Adrenal gland (tissue), 12 donors: ENCODE results near the gene SPIRE1. TPM values are rescaled to one million over a fixed set of nuclear protein-coding genes. Genes with fewer than 3 reads are reported as not detected.

Source experiments
- DNase-seq, 7 donors: peaks; one replicate each; pipeline ENCODE4 v3.0.0-alpha.2; 2019 to 2020
- H3K27ac ChIP-seq, 5 donors: fragments of 200-600 bp; sonication (generic) in 4 of 5; 1 replicate in 3 of 5; 2 replicates in 2 of 5; pipeline versions ENCODE4 v1.5.1 to v1.8.0; 2016 to 2020; ENCODE audit warnings: mild to moderate bottlenecking in 1 of 5
- H3K27me3 ChIP-seq: fragments of 200-600 bp; 2 replicates; pipeline ENCODE4 v1.8.0; 2021
- H3K36me3 ChIP-seq, 2 donors: fragments of 200-600 bp; replicated peaks in 1 of 2; 1 replicate in 1 of 2; 2 replicates in 1 of 2; pipeline versions ENCODE4 v1.5.1 to v1.8.0; 2018 to 2022
- H3K4me1 ChIP-seq, 2 donors: fragments of 200-600 bp; replicated peaks in 1 of 2; 1 replicate in 1 of 2; 2 replicates in 1 of 2; pipeline versions ENCODE4 v1.5.1 to v1.8.0; 2018 to 2021
- H3K4me3 ChIP-seq, 4 donors: fragments of 200-600 bp; sonication (generic) in 3 of 4; one replicate each; pipeline ENCODE4 v1.5.1; 2016 to 2018
- H3K9me3 ChIP-seq, 3 donors: fragments of 200-600 bp; sonication (generic) in 1 of 3; replicated peaks in 1 of 3; 1 replicate in 2 of 3; 2 replicates in 1 of 3; pipeline versions ENCODE4 v1.5.1 to v1.8.0; 2016 to 2021
- CTCF ChIP-seq, 6 experiments: fragments of 450-650 bp in 4 of 6; fragments of 200-600 bp in 2 of 6; sonication (generic) in 1 of 6; IDR thresholded peaks; 1 replicate in 5 of 6; 2 replicates in 1 of 6; pipeline versions ENCODE4 v1.5.1 to v1.8.0; 2016 to 2021; ENCODE audit warnings: antibody characterized with exemption in 6 of 6, mild to moderate bottlenecking in 2 of 6, moderate library complexity in 1 of 6
- POLR2A ChIP-seq, 2 donors: fragments of 450-650 bp; IDR thresholded peaks; one replicate each; pipeline ENCODE4 v1.6.1; 2017; ENCODE audit warnings: antibody characterized with exemption in 2 of 2, mild to moderate bottlenecking in 2 of 2, moderate library complexity in 1 of 2
- WGBS, 4 donors: extraction: QIAGEN DNeasy Blood & Tissue Kit in 2 of 4; methylation state at CpG; one replicate each; pipeline versions ENCODE4 v1.1.5 to v1.1.7; 2013 to 2017; 5-methylcytosine and 5-hydroxymethylcytosine counted together
- intact Hi-C, 2 donors: fragments of 100-400 bp; cut with DNase I; formaldehyde crosslinking; loops; one replicate each; pipeline versions ENCODE4 v1.14.1 to v1.15.0; 2022 to 2023
- polyA plus RNA-seq, 3 donors: library from polyadenylated mRNA; stranded (reverse); fragments of 200-250 nt in 2 of 3; fragments of 350-450 nt in 1 of 3; fragmentation: Illumina TruSeq in 1 of 3; extraction: RNeasy Lipid Tissue Mini Kit (QIAGEN cat#74804) in 1 of 3; gene quantifications; one replicate each; pipeline ENCODE4 v1.2.3, GENCODE V29; 2013 to 2014
- total RNA-seq, 9 donors: library from RNA; depleted of rRNA in 4 of 9; stranded (reverse); fragments of >200 nt in 4 of 9; fragments of 120-200 nt in 1 of 9; fragmentation: NEBNext Ultra II Directional in 1 of 9; extraction: Animal tissue kit (Norgen Biotek cat#: 25700) in 1 of 9; gene quantifications; one replicate each; pipeline versions ENCODE4 v1.1.0 to v1.2.4, GENCODE V29; 2013 to 2023
- donor health status: healthy with polysubstance abuse.
- donor health status: Bipolar disorder and iron deficiency.
- donor health status: DM: yes; HTN: yes; CAD: no.
- donor health status: DM: no; HTN: no; CAD: no.
- donor health status: DM: no; HTN: no; CAD: no.
- donor health status: DM: yes; HTN: yes; CAD: no.

The SPIRE1 gene
- total and polyA plus RNA-seq, 12 donors, result 11.7 to 74.0 (median 45.6) TPM

- TF ChIP-seq CTCF (IDR thresholded peaks at IDR 0.05), result no peak
- no peak for TF ChIP-seq POLR2A (IDR thresholded peaks at IDR 0.05)
- H3K36me3 ChIP-seq, result no peaks in the 10 kb centered on the region
- H3K27me3 ChIP-seq, result no peaks in the 10 kb centered on the region
- no peaks in the 10 kb centered on the region for H3K9me3 ChIP-seq
- peaks cover 13 to 38% of the 10 kb centered on the region in 2 donors for H3K4me1 ChIP-seq
- peak overlapping the region; percentile 18 to 86 (median 73) for H3K27ac ChIP-seq
- DNase-seq, result no peak
- H3K4me3 ChIP-seq, result peak overlapping the region in 1 of 4 donors; percentile 6
- WGBS, 4 donors, result 61 to 68% (median 64%) methylated on average over 10 of the region's 10 CpGs
- intact Hi-C loops, result no loop called here
Observed at GRCh38 chr18:12606592-12607315, 51.2 kb downstream of the SPIRE1 start.

DNA sequence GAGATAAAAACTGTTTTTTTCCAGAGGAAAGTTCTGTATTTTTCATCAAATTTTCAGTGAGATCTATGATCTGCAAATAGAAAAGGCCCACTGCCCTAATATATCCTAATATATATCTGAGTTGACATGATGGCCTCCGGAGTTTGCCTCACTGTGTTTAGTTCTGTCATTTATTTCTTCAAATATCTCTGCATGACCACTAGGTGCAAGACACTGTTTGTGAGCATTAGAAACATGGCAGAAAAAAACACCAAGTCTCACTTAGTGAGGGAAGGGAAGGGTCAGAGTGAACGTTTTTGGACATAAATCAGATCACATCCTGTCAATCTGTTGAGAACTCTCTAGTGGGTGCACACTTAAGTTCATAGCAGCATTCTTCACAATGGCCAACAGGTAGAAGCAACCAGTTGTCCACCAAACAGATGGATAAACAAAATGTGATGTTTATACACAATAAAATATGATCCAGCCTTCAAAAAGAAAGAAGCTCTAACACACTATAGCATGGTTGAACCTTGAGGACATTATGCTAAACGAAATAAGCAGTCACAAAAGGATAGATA, 53.4 kb downstream of the SPIRE1 start:
- peaks cover 13 to 33% of the 10 kb centered on the region in 2 donors for H3K4me1 ChIP-seq
- no peak overlapping the region for H3K4me3 ChIP-seq
- H3K36me3 ChIP-seq, result no peaks in the 10 kb centered on the region
- intact Hi-C loops, result no loop called here
- no peak for DNase-seq
- H3K27ac ChIP-seq, result no peak overlapping the region
- H3K9me3 ChIP-seq, result no peaks in the 10 kb centered on the region
- H3K27me3 ChIP-seq, result no peaks in the 10 kb centered on the region
- TF ChIP-seq POLR2A (IDR thresholded peaks at IDR 0.05) (no peak), CTCF (IDR thresholded peaks at IDR 0.05) (no peak)
- 67 to 76% (median 69%) methylated on average over 3 of the region's 3 CpGs for WGBS, 4 donors

DNA sequence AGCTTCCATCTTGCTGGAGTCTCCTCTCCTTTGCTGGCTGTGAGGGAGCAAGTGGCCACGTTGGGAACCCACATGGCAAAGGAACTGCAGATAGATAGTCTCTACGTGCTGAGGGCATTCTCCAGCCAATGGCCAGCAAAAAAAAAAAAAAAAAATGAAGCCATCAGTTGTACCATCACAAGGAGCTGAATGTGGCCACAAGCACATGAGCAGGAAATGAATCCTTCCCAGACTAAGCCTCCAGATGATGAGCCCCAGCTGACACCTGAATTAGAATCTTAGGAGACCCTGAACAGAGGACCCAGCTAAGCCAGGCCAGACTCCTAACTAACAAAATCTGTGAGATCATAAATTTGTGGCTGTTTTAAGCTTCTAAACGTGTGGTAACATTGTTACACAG, 57.9 kb downstream of the SPIRE1 start:
- intact Hi-C loops, result no loop called here
- Histone ChIP-seq H3K27ac (no peak overlapping the region), H3K9me3 (no peaks in the 10 kb centered on the region), H3K4me3 (no peak overlapping the region), H3K36me3 (no peaks in the 10 kb centered on the region), H3K4me1 (peaks cover 10 to 35% of the 10 kb centered on the region in 2 donors), H3K27me3 (no peaks in the 10 kb centered on the region)
- no peak for DNase-seq
- TF ChIP-seq POLR2A (IDR thresholded peaks at IDR 0.05) (no peak), CTCF (IDR thresholded peaks at IDR 0.05) (no peak)
- WGBS, 4 donors, result 71 to 78% (median 72%) methylated on average over 3 of the region's 3 CpGs

DNA sequence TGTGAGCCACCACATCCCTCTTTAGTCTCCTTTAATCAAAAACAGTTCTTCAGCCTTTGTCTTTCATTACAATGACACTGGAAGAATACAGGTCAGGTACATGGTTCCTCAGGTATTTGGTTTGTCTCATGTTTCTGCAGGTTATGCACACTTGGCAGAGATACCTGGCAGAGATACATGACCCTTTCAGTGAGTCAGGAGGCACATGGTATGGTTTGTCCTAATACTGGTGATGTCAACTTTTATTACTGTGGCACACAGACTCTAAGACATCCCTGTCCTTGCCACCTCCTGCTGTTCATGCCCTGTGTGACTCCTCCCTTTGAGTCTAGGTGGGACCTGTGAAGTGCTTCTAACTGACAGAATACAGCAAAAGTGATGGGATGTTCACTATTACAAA, 58.4 kb downstream of the SPIRE1 start:
- Histone ChIP-seq H3K27ac (no peak overlapping the region), H3K4me1 (peaks cover 10 to 35% of the 10 kb centered on the region in 2 donors), H3K4me3 (no peak overlapping the region), H3K9me3 (no peaks in the 10 kb centered on the region), H3K27me3 (no peaks in the 10 kb centered on the region), H3K36me3 (no peaks in the 10 kb centered on the region)
- no peak for DNase-seq
- intact Hi-C loops, result no loop called here
- TF ChIP-seq CTCF (IDR thresholded peaks at IDR 0.05) (no peak), POLR2A (IDR thresholded peaks at IDR 0.05) (no peak)
